ENCODE data around the gene MOCS1.

MOCS1 gene

GRCh38 chr6:39947611-39948068 is 13.4 kb upstream of the MOCS1 start:
- DNase-seq = no peak

- no peak for DNase-seq
These were observed 11.4 kb upstream of the MOCS1 start for GRCh38 chr6:39945626-39946025.

- no peak for DNase-seq
These were observed 8.8 kb upstream of the MOCS1 start for GRCh38 chr6:39942903-39943580.

GRCh38 chr6:39941820-39942219 is 7.6 kb upstream of the MOCS1 start:
- no peak for DNase-seq

- DNase-seq = no peak
These were observed 6.9 kb upstream of the MOCS1 start for GRCh38 chr6:39941138-39941537.

- DNase-seq = no peak
These were observed 4.8 kb upstream of the MOCS1 start for GRCh38 chr6:39938773-39939654.

- DNase-seq = no peak
These were observed 3.5 kb upstream of the MOCS1 start for GRCh38 chr6:39937686-39938333.

GRCh38 chr6:39936857-39937256 is 2.6 kb upstream of the MOCS1 start:
- DNase-seq = no peak

- no peak for DNase-seq
These were observed 979 bp upstream of the MOCS1 start for GRCh38 chr6:39935241-39935640.

GRCh38 chr6:39933669-39934130 is 562 bp downstream of the MOCS1 start:
- no peak for DNase-seq

GRCh38 chr6:39932386-39932910 is 1.8 kb downstream of the MOCS1 start:
- no peak for DNase-seq

- no peak for DNase-seq
These were observed 2.7 kb downstream of the MOCS1 start for GRCh38 chr6:39931607-39932006.

- DNase-seq = no peak
These were observed 3.7 kb downstream of the MOCS1 start for GRCh38 chr6:39930540-39930939.

- no peak for DNase-seq
These were observed 4.4 kb downstream of the MOCS1 start for GRCh38 chr6:39929733-39930461.

- DNase-seq = no peak
These were observed 5.1 kb downstream of the MOCS1 start for GRCh38 chr6:39929039-39929732.

GRCh38 chr6:39927159-39927558 is 7.1 kb downstream of the MOCS1 start:
- DNase-seq = no peak

- no peak for DNase-seq
These were observed 7.6 kb downstream of the MOCS1 start for GRCh38 chr6:39926668-39927067.

GRCh38 chr6:39925931-39926290 is 8.4 kb downstream of the MOCS1 start:
- DNase-seq = no peak

- DNase-seq = no peak
These were observed 8.9 kb downstream of the MOCS1 start for GRCh38 chr6:39925191-39925930.

- no peak for DNase-seq
These were observed 10.0 kb downstream of the MOCS1 start for GRCh38 chr6:39924283-39924682.

GRCh38 chr6:39923861-39924260 is 10.4 kb downstream of the MOCS1 start:
- no peak for DNase-seq

Data from NCI-H526 treated with DMSO at 0.1 percent for 48 hours (cell line).